Tibial nerve (tissue), 4 donors: ENCODE measurements around the gene ISOC2. TPM values are rescaled to one million over a fixed set of nuclear protein-coding genes. Genes with fewer than 3 reads are reported as not detected.

Experiments
- DNase-seq, 2 donors: peaks; one replicate each; pipeline ENCODE4 v3.0.0-alpha.2; 2019; ENCODE audit warnings: low spot score in 2 of 2
- H3K27ac ChIP-seq, 4 donors: fragments of 200-600 bp; sonication (generic) in 3 of 4; one replicate each; pipeline ENCODE4 v1.5.1; 2017 to 2019; ENCODE audit warnings: mild to moderate bottlenecking in 1 of 4
- H3K27me3 ChIP-seq, 2 donors: fragments of 200-600 bp; sonication (generic) in 1 of 2; one replicate each; pipeline versions ENCODE4 v1.5.1 to v1.6.0; 2017 to 2019
- H3K36me3 ChIP-seq, 3 donors: fragments of 200-600 bp; sonication (generic); one replicate each; pipeline ENCODE4 v1.5.1; 2018 to 2019
- H3K4me1 ChIP-seq, 4 donors: fragments of 200-600 bp; sonication (generic) in 3 of 4; one replicate each; pipeline ENCODE4 v1.5.1; 2017 to 2019
- H3K4me3 ChIP-seq, 4 donors: fragments of 200-600 bp; sonication (generic) in 3 of 4; one replicate each; pipeline ENCODE4 v1.5.1; 2017 to 2019; ENCODE audit warnings: mild to moderate bottlenecking in 1 of 4, moderate library complexity in 1 of 4
- H3K9me3 ChIP-seq, 4 donors: fragments of 200-600 bp; sonication (generic) in 3 of 4; one replicate each; pipeline ENCODE4 v1.5.1; 2017 to 2019
- EP300 ChIP-seq, 2 donors: sonication (generic); formaldehyde crosslinking; IDR thresholded peaks; one replicate each; pipeline ENCODE4 v1.6.1; 2017; ENCODE audit warnings: antibody characterized with exemption in 2 of 2, mild to moderate bottlenecking in 1 of 2
- POLR2A ChIP-seq, 2 donors: fragments of 450-650 bp; IDR thresholded peaks; one replicate each; pipeline ENCODE4 v1.6.1; 2017; ENCODE audit warnings: antibody characterized with exemption in 2 of 2, mild to moderate bottlenecking in 2 of 2, moderate library complexity in 2 of 2
- WGBS, 2 donors: methylation state at CpG; one replicate each; pipeline ENCODE4 v1.1.5; 2018; 5-methylcytosine and 5-hydroxymethylcytosine counted together
- total RNA-seq, 4 donors: library from RNA; depleted of rRNA; stranded (reverse); fragments of >200 nt; gene quantifications; one replicate each; pipeline ENCODE4 v1.1.0, GENCODE V29; 2016
- TF ChIP-seq, protein P1 (sequence below), 5 experiments: fragments of 200-600 bp in 3 of 5; fragments of 450-650 bp in 2 of 5; sonication (generic) in 3 of 5; IDR thresholded peaks; one replicate each; pipeline ENCODE4 v1.5.1; 2016 to 2019; ENCODE audit warnings: antibody characterized with exemption in 5 of 5, mild to moderate bottlenecking in 3 of 5, moderate library complexity in 2 of 5

The ISOC2 gene
- total RNA-seq, 4 donors from 2014 or later: 38.0 to 80.4 (median 65.9) TPM

DNA sequence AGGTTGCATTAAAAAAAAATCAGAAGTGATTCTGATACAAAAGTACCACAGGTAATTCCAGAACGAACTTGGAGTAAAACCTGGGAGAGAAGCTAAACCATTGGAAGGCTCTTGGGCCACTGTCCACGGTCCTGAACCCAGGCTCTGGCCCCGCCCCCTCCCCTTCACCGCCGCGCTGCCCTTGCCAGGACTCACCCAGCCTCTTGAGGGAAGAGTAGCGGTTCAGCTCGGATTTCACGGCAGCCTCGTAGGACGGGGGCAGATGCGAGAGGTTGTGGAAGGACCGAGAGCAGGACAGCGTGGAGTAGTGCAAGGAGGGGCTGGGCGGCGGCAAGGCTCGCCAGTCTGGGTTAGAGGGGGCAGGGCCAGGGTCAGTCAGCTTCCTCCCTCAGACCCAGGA, 24.0 kb downstream of the ISOC2 start:
- Histone ChIP-seq H3K27me3 (peaks cover 0 to 75% of the 10 kb centered on the region in 2 donors), H3K27ac (no peak overlapping the region), H3K4me3 (no peak overlapping the region), H3K36me3 (peaks cover 0 to 5% (median 0%) of the 10 kb centered on the region in 3 donors), H3K4me1 (peaks cover 0 to 36% (median 11%) of the 10 kb centered on the region in 4 donors), H3K9me3 (no peaks in the 10 kb centered on the region)
- DNase-seq: no peak
- 2 to 3% methylated on average over 10 to 16 of the region's 17 CpGs for WGBS, 2 donors
- TF ChIP-seq POLR2A (IDR thresholded peaks at IDR 0.05) (no peak), EP300 (IDR thresholded peaks at IDR 0.05) (no peak)
- TF ChIP-seq, protein P1, sequence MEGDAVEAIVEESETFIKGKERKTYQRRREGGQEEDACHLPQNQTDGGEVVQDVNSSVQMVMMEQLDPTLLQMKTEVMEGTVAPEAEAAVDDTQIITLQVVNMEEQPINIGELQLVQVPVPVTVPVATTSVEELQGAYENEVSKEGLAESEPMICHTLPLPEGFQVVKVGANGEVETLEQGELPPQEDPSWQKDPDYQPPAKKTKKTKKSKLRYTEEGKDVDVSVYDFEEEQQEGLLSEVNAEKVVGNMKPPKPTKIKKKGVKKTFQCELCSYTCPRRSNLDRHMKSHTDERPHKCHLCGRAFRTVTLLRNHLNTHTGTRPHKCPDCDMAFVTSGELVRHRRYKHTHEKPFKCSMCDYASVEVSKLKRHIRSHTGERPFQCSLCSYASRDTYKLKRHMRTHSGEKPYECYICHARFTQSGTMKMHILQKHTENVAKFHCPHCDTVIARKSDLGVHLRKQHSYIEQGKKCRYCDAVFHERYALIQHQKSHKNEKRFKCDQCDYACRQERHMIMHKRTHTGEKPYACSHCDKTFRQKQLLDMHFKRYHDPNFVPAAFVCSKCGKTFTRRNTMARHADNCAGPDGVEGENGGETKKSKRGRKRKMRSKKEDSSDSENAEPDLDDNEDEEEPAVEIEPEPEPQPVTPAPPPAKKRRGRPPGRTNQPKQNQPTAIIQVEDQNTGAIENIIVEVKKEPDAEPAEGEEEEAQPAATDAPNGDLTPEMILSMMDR (IDR thresholded peaks at IDR 0.05): no peak

DNA sequence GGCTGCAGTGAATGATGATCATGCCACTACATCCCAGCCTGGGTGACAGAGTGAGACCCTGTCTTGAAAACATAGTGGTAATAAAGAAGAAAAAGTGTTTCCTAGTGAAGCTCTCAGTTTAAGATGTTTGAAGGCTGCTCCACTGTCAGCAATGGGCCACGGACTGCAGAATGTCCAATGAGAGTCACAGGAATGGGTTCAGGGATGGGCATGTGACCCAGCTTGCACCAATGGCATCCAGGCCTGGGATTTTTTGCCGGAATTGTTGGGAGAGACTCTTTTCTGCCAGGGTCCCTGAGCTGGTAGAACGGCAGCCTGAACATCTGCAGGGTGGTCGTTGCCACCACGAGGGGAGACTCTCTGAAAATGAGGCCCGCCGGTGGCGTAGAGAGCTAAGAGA, 24.6 kb downstream of the ISOC2 start:
- Histone ChIP-seq H3K36me3 (peaks cover 0 to 7% (median 0%) of the 10 kb centered on the region in 3 donors), H3K4me3 (no peak overlapping the region), H3K27me3 (peaks cover 0 to 76% of the 10 kb centered on the region in 2 donors), H3K4me1 (peaks cover 0 to 30% (median 10%) of the 10 kb centered on the region in 4 donors), H3K27ac (no peak overlapping the region), H3K9me3 (no peaks in the 10 kb centered on the region)
- no peak for DNase-seq
- 43 to 47% methylated on average over 8 of the region's 8 CpGs for WGBS, 2 donors
- TF ChIP-seq POLR2A (IDR thresholded peaks at IDR 0.05): no peak
- no peak for TF ChIP-seq EP300 (IDR thresholded peaks at IDR 0.05)
- TF ChIP-seq, protein P1 (IDR thresholded peaks at IDR 0.05): no peak

DNA sequence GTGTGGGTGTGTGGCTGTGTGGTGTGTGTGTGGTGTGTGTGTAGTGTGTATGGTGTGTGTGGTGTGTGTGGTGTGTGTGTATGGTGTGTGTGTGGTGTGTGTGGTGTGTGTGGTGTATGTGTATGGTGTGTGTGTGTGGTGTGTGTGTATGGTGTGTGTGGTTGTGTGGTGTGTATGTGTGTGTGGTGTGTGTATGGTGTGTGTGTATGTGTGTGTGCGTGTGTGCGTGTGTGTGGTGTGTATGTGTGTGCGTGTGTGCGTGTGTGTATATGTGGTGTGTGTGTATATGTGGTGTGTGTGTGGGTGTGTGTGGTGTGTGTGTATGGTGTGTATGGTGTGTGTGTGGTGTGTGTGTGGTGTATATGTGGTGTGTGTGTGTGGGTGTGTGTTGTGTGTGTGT, 26.4 kb downstream of the ISOC2 start:
- H3K4me3 ChIP-seq: no peak overlapping the region
- no peak overlapping the region for H3K27ac ChIP-seq
- peaks cover 0 to 13% (median 0%) of the 10 kb centered on the region in 4 donors for H3K4me1 ChIP-seq
- H3K9me3 ChIP-seq: no peaks in the 10 kb centered on the region
- DNase-seq: no peak
- H3K36me3 ChIP-seq: peaks cover 0 to 25% (median 0%) of the 10 kb centered on the region in 3 donors
- no peak for TF ChIP-seq POLR2A (IDR thresholded peaks at IDR 0.05)
- TF ChIP-seq EP300 (IDR thresholded peaks at IDR 0.05): no peak
- TF ChIP-seq, protein P1 (IDR thresholded peaks at IDR 0.05): no peak
- 94 to 96% methylated on average over 4 of the region's 4 CpGs for WGBS, 2 donors
- H3K27me3 ChIP-seq: peaks cover 0 to 73% of the 10 kb centered on the region in 2 donors

DNA sequence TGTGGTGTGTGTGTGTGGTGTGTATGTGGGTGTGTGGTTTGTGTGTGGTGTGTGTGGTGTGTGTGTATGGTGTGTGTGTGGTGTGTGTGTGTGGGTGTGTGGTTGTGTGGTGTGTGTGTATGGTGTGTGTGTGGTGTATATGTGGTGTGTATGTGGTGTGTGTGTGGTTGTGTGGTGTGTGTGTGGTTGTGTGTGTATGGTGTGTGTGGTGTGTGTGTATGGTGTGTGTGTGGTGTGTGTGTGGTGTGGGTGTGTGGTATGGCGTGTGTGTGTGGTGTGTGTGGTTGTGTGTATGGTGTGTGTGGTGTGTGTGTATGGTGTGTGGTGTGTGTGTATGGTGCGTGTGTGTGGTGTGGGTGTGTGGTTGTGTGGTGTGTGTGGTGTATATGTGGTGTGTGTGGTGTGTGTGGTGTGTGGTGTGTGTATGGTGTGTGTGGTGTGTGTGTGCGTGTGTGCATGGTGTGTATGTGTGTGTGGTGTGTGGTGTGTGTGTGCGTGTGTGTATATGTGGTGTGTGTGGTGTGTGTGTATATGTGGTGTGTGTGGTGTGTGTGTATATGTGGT, 27.0 kb downstream of the ISOC2 start:
- peaks cover 0 to 27% (median 0%) of the 10 kb centered on the region in 3 donors for H3K36me3 ChIP-seq
- no peak for DNase-seq
- H3K4me1 ChIP-seq: peaks cover 0 to 12% (median 0%) of the 10 kb centered on the region in 4 donors
- H3K4me3 ChIP-seq: no peak overlapping the region
- TF ChIP-seq EP300 (IDR thresholded peaks at IDR 0.05): no peak
- no peak for TF ChIP-seq POLR2A (IDR thresholded peaks at IDR 0.05)
- TF ChIP-seq, protein P1 (IDR thresholded peaks at IDR 0.05): no peak
- WGBS, 2 donors: 77 to 80% methylated on average over 4 of the region's 4 CpGs
- no peaks in the 10 kb centered on the region for H3K9me3 ChIP-seq
- H3K27ac ChIP-seq: no peak overlapping the region
- H3K27me3 ChIP-seq: peaks cover 0 to 73% of the 10 kb centered on the region in 2 donors

DNA sequence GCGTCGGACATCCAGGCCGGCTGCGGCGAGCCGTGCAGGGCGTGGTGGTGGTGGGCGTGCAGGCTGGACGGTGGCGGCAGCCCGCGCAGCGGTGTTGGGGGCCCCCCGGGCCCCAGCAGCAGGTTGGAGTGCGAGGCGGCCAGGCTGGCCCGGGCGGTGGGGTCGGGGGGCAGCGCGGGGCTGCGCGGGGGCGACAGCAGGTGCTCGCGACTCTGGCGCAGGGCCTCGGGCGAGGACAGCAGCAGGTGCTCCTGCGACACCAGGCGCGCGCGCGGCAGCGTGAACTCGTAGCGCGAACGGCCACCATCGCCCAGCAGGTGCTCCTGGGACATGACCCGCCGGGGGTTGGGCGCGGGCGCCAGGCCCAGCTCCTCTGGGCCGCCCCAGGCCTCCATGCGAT, 28.1 kb downstream of the ISOC2 start:
- no peak for DNase-seq
- Histone ChIP-seq H3K4me1 (peaks cover 0 to 21% (median 0%) of the 10 kb centered on the region in 4 donors), H3K9me3 (no peaks in the 10 kb centered on the region), H3K27me3 (peaks cover 0 to 67% of the 10 kb centered on the region in 2 donors), H3K36me3 (peaks cover 0 to 27% (median 0%) of the 10 kb centered on the region in 3 donors), H3K4me3 (no peak overlapping the region), H3K27ac (no peak overlapping the region)
- WGBS, 2 donors: no CpG with 5 or more reads among the region's 48 CpGs
- no peak for TF ChIP-seq EP300 (IDR thresholded peaks at IDR 0.05)
- TF ChIP-seq POLR2A (IDR thresholded peaks at IDR 0.05): no peak
- TF ChIP-seq, protein P1 (IDR thresholded peaks at IDR 0.05): no peak
